ENCODE measurements around the gene JAZF1. TPM values are rescaled to one million over a fixed set of nuclear protein-coding genes. Genes with fewer than 3 reads are reported as not detected.

JAZF1 gene
- total and polyA plus RNA-seq, 10 of the 15 experiments (the other 5 are each of a cell fraction or from before 2014, with no cell fraction given): 0.04 to 0.82 (median 0.15) TPM; not detected in 3

GRCh38 chr7:27936047-27936767, 244.4 kb downstream of the JAZF1 start:
- BruUV-seq (replicated peaks): no TSS peak
- no peaks in the 10 kb centered on the region for H4K20me1 ChIP-seq (ENCODE audit: control insufficient read depth, insufficient read depth)
- intact Hi-C loops (cut with micrococcal nuclease; ENCODE audit: unreplicated experiment) (no loop called here), in situ Hi-C loops (cut with MboI) (no loop called here)
- H3K4me2 ChIP-seq (ENCODE audit: control insufficient read depth, insufficient read depth): no peak overlapping the region
- no peak overlapping the region for H3K9ac ChIP-seq (ENCODE audit: control insufficient read depth, insufficient read depth, low read length)
- no peaks in the 10 kb centered on the region for H3K27me3 ChIP-seq (replicated peaks in 1 of 2; ENCODE audit: control insufficient read depth in 2 of 2, insufficient read depth in 2 of 2, low read length in 1 of 2)
- no peak overlapping the region for H3K4me3 ChIP-seq
- SMC1A ChIA-PET (ENCODE audit: uncharacterized antibody, unreplicated experiment): interaction anchor here (1.0 to 1.6 kb wide), 4 partner anchors 14 to 741 kb away, joined by 3 to 7 read pairs (median 4); no protein-coding TSS in a partner anchor
- 43% methylated on average over 6 of the region's 6 CpGs for WGBS (ENCODE audit: insufficient coverage, insufficient replicate concordance, low lambda C conversion rate, missing lambda C conversion rate)
- no peak overlapping the region for H3K27ac ChIP-seq (ENCODE audit: control insufficient read depth, insufficient read depth)
- no peaks in the 10 kb centered on the region for H3K4me1 ChIP-seq (ENCODE audit: control insufficient read depth, insufficient read depth, low read length)
- CTCF ChIA-PET: interaction anchor here (1.0 to 1.7 kb wide), 5 partner anchors 10 to 740 kb away, joined by 3 to 7 read pairs (median 4); no protein-coding TSS in a partner anchor
- POLR2A ChIA-PET: no interaction called here
- H3K79me2 ChIP-seq (ENCODE audit: control insufficient read depth, insufficient read depth, low read length): no peaks in the 10 kb centered on the region
- H3K9me3 ChIP-seq (replicated peaks; ENCODE audit: control insufficient read depth, insufficient read depth, low read length): no peaks in the 10 kb centered on the region
- DNase-seq (ENCODE audit: low read depth, low spot score) (no peak), ATAC-seq (no peak), FAIRE-seq (no peak)
- RAD21 ChIA-PET (ENCODE audit: unreplicated experiment): no interaction called here
- H3K36me3 ChIP-seq (ENCODE audit: control insufficient read depth in 2 of 2, insufficient read depth in 2 of 2, low read length in 1 of 2): no peaks in the 10 kb centered on the region
- H2AFZ ChIP-seq (ENCODE audit: control insufficient read depth, low read depth, low read length): no peak overlapping the region
- no peak for TF ChIP-seq SREBF2 (IDR thresholded peaks at IDR 0.05; ENCODE audit: low read length)
- TF ChIP-seq KLF5 (IDR thresholded peaks at IDR 0.05; ENCODE audit: partially characterized antibody): no peak
- TF ChIP-seq ZBTB11 (CRISPR knock-in tag; IDR thresholded peaks at IDR 0.05): no peak
- TF ChIP-seq MTA2 (IDR thresholded peaks at IDR 0.05; ENCODE audit: low read depth): no peak
- TF ChIP-seq SMC3 (IDR thresholded peaks at IDR 0.05; ENCODE audit: borderline replicate concordance, low read length): no peak
- TF ChIP-seq SPI1 (IDR thresholded peaks at IDR 0.05; ENCODE audit: borderline replicate concordance, insufficient read depth, low read depth, low read length): no peak
- no peak for TF ChIP-seq ZBTB33 (IDR thresholded peaks at IDR 0.05)
- no peak for TF ChIP-seq MEF2B (IDR thresholded peaks at IDR 0.05; ENCODE audit: partially characterized antibody, poor library complexity, severe bottlenecking)
- no peak for TF ChIP-seq ELK1 (IDR thresholded peaks at IDR 0.05; ENCODE audit: low read depth, low read length)
- TF ChIP-seq JUNB (IDR thresholded peaks at IDR 0.05): no peak
- no peak for TF ChIP-seq RELA (IDR thresholded peaks at IDR 0.05; ENCODE audit: borderline replicate concordance, partially characterized antibody)
- no peak for TF ChIP-seq PBX3 (IDR thresholded peaks at IDR 0.05; ENCODE audit: insufficient replicate concordance, low read depth, low read length)
- TF ChIP-seq SREBF1 (IDR thresholded peaks at IDR 0.05; ENCODE audit: low read length): no peak
- no peak for TF ChIP-seq ZNF384 (IDR thresholded peaks at IDR 0.05; ENCODE audit: borderline replicate concordance, low read depth, low read length)
- TF ChIP-seq SMAD5 (IDR thresholded peaks at IDR 0.05; ENCODE audit: low read depth): no peak
- no peak for TF ChIP-seq WRNIP1 (IDR thresholded peaks at IDR 0.05; ENCODE audit: borderline replicate concordance, low read depth, low read length)
- TF ChIP-seq NFIC (IDR thresholded peaks at IDR 0.05; ENCODE audit: low read depth, low read length): no peak
